ENCODE data around the gene TKT. TPM values are rescaled to one million over a fixed set of nuclear protein-coding genes. Genes with fewer than 3 reads are reported as not detected.

TKT gene
- total RNA-seq, 1 donor from 2014 or later, result 154 TPM

GRCh38 chr3:53189276-53189675, 66.5 kb downstream of the TKT start:
- DNase-seq, result no peak
- TF ChIP-seq CTCF (IDR thresholded peaks at IDR 0.05), result no peak
- CTCF ChIA-PET, result interaction anchor here (4.2 kb wide), 1 partner anchor 56 kb away, joined by 21 read pairs; no protein-coding TSS in a partner anchor
- POLR2A ChIA-PET, result interaction anchor here (3.8 kb wide), 1 partner anchor 8 kb away, joined by 16 read pairs; no protein-coding TSS in a partner anchor
- Mint-ChIP-seq H3K36me3 (ENCODE audit: low read depth) (peaks cover 86% of the 10 kb centered on the region), H3K4me3 (no peak overlapping the region), H3K9me3 (no peaks in the 10 kb centered on the region), H3K4me1 (peaks cover 33% of the 10 kb centered on the region), H3K27ac (no peak overlapping the region), H3K27me3 (no peaks in the 10 kb centered on the region)
- ATAC-seq (ENCODE audit: low read depth), result no peak
- intact Hi-C loops (cut with micrococcal nuclease), result no loop called here

- H3K27me3 Mint-ChIP-seq, result no peaks in the 10 kb centered on the region
- intact Hi-C loops (cut with micrococcal nuclease), result no loop called here
- ATAC-seq (ENCODE audit: low read depth) (no peak), DNase-seq (no peak)
- H3K36me3 Mint-ChIP-seq (ENCODE audit: low read depth), result peaks cover 86% of the 10 kb centered on the region
- peaks cover 30% of the 10 kb centered on the region for H3K4me1 Mint-ChIP-seq
- H3K9me3 Mint-ChIP-seq, result no peaks in the 10 kb centered on the region
- TF ChIP-seq CTCF (IDR thresholded peaks at IDR 0.05), result no peak
- no peak overlapping the region for H3K27ac Mint-ChIP-seq
- H3K4me3 Mint-ChIP-seq, result no peak overlapping the region
- CTCF ChIA-PET, result no interaction called here
- POLR2A ChIA-PET, result no interaction called here
Observed at GRCh38 chr3:53188720-53189119, 67.1 kb downstream of the TKT start.

GRCh38 chr3:53188136-53188685, 67.6 kb downstream of the TKT start:
- ChIA-PET CTCF (interaction anchor here (0.6 kb wide), 1 partner anchor 54 kb away, joined by 3 read pairs; no protein-coding TSS in a partner anchor), POLR2A (interaction anchor here (0.5 kb wide), 1 partner anchor 56 kb away, joined by 3 read pairs; no protein-coding TSS in a partner anchor)
- H3K36me3 Mint-ChIP-seq (ENCODE audit: low read depth), result peaks cover 84% of the 10 kb centered on the region
- H3K27ac Mint-ChIP-seq, result no peak overlapping the region
- no peaks in the 10 kb centered on the region for H3K27me3 Mint-ChIP-seq
- peaks cover 25% of the 10 kb centered on the region for H3K4me1 Mint-ChIP-seq
- no peak overlapping the region for H3K4me3 Mint-ChIP-seq
- no peak for DNase-seq
- TF ChIP-seq CTCF (IDR thresholded peaks at IDR 0.05), result no peak
- ATAC-seq (ENCODE audit: low read depth), result no peak
- intact Hi-C loops (cut with micrococcal nuclease), result no loop called here
- H3K9me3 Mint-ChIP-seq, result no peaks in the 10 kb centered on the region

- H3K27ac Mint-ChIP-seq, result no peak overlapping the region
- TF ChIP-seq CTCF (IDR thresholded peaks at IDR 0.05), result no peak
- CTCF ChIA-PET, result interaction anchor here (0.6 kb wide), 1 partner anchor 53 kb away, joined by 3 read pairs; no protein-coding TSS in a partner anchor
- POLR2A ChIA-PET, result interaction anchor here (0.5 kb wide), 1 partner anchor 56 kb away, joined by 3 read pairs; no protein-coding TSS in a partner anchor
- H3K4me3 Mint-ChIP-seq, result no peak overlapping the region
- ATAC-seq (ENCODE audit: low read depth) (no peak), DNase-seq (no peak)
- H3K27me3 Mint-ChIP-seq, result no peaks in the 10 kb centered on the region
- peaks cover 85% of the 10 kb centered on the region for H3K36me3 Mint-ChIP-seq (ENCODE audit: low read depth)
- intact Hi-C loops (cut with micrococcal nuclease), result no loop called here
- H3K4me1 Mint-ChIP-seq, result peaks cover 17% of the 10 kb centered on the region
- H3K9me3 Mint-ChIP-seq, result no peaks in the 10 kb centered on the region
Observed at GRCh38 chr3:53187430-53187829, 68.4 kb downstream of the TKT start.

- CTCF ChIA-PET, result no interaction called here
- no peaks in the 10 kb centered on the region for H3K27me3 Mint-ChIP-seq
- no peak for TF ChIP-seq CTCF (IDR thresholded peaks at IDR 0.05)
- no peaks in the 10 kb centered on the region for H3K9me3 Mint-ChIP-seq
- intact Hi-C loops (cut with micrococcal nuclease), result no loop called here
- H3K36me3 Mint-ChIP-seq (ENCODE audit: low read depth), result peaks cover 85% of the 10 kb centered on the region
- H3K4me1 Mint-ChIP-seq, result peaks cover 14% of the 10 kb centered on the region
- DNase-seq, result no peak
- no peak overlapping the region for H3K4me3 Mint-ChIP-seq
- POLR2A ChIA-PET, result no interaction called here
- H3K27ac Mint-ChIP-seq, result no peak overlapping the region
- no peak for ATAC-seq (ENCODE audit: low read depth)
Observed at GRCh38 chr3:53186726-53187125, 69.1 kb downstream of the TKT start.
